Hepatocyte (in vitro differentiated cells): Measurements from ENCODE around the gene TLR7.

ENCODE experiments used
- EZH2 ChIP-seq: fragments of 200-600 bp; sonication (generic); IDR thresholded peaks from 2 replicates; pipeline ENCODE4 v1.6.1; 2016; ENCODE audit warnings: antibody characterized with exemption, mild to moderate bottlenecking, borderline replicate concordance
- TF ChIP-seq, protein P1 (sequence below): fragments of 200-600 bp; sonication (generic); IDR thresholded peaks from 2 replicates; pipeline ENCODE4 v1.5.1; 2016; ENCODE audit warnings: antibody characterized with exemption, mild to moderate bottlenecking; ENCODE audit not compliant: poor library complexity

DNA sequence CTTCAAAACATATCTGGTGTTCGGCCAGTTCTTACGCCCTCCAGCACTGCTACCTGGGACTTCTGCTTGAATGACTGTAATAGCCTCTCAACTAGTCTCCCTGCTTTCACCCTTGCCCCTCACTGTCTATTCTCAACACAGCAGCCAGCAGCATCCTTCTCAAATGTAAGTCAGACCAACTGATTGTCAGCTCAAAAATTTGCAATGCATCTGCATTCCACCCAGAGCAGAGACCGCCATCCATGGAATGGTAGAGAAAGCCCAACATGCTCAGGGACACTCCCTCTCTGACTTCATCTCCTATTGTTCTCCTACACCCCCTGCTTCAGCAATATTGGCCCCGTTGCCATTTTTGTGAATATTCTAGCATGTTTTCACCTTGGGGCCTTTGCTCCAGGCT lies 5.9 kb downstream of the TLR7 start:
- TF ChIP-seq, protein P1, sequence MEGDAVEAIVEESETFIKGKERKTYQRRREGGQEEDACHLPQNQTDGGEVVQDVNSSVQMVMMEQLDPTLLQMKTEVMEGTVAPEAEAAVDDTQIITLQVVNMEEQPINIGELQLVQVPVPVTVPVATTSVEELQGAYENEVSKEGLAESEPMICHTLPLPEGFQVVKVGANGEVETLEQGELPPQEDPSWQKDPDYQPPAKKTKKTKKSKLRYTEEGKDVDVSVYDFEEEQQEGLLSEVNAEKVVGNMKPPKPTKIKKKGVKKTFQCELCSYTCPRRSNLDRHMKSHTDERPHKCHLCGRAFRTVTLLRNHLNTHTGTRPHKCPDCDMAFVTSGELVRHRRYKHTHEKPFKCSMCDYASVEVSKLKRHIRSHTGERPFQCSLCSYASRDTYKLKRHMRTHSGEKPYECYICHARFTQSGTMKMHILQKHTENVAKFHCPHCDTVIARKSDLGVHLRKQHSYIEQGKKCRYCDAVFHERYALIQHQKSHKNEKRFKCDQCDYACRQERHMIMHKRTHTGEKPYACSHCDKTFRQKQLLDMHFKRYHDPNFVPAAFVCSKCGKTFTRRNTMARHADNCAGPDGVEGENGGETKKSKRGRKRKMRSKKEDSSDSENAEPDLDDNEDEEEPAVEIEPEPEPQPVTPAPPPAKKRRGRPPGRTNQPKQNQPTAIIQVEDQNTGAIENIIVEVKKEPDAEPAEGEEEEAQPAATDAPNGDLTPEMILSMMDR, result no peak
- TF ChIP-seq EZH2, result no peak
